KMS-11 (cell line): ENCODE measurements around the gene CYP27A1.

Experiments
- H2AFZ ChIP-seq: fragments of 200-600 bp; sonication (generic); 2 replicates; pipeline ENCODE4 v1.6.1; 2016; ENCODE audit warnings: antibody characterized with exemption, mixed run types, low read depth
- H3K27ac ChIP-seq: fragments of 200-600 bp; sonication (generic); 2 replicates; pipeline ENCODE4 v1.6.1; 2016; ENCODE audit warnings: mild to moderate bottlenecking, mixed run types
- H3K27me3 ChIP-seq: fragments of 200-600 bp; sonication (generic); 2 replicates; pipeline ENCODE4 v1.6.1; 2017; ENCODE audit warnings: mild to moderate bottlenecking, low read depth, mixed run types, moderate library complexity; ENCODE audit not compliant: insufficient read depth
- H3K36me3 ChIP-seq: fragments of 200-600 bp; sonication (generic); 2 replicates; pipeline ENCODE4 v1.6.1; 2017; ENCODE audit warnings: mild to moderate bottlenecking, mixed run types; ENCODE audit not compliant: insufficient read depth
- H3K4me1 ChIP-seq: fragments of 200-600 bp; sonication (generic); 2 replicates; pipeline ENCODE4 v1.6.1; 2016; ENCODE audit warnings: mild to moderate bottlenecking, low read depth, mixed run types; ENCODE audit not compliant: poor library complexity, severe bottlenecking
- H3K4me2 ChIP-seq: fragments of 200-600 bp; sonication (generic); 2 replicates; pipeline ENCODE4 v1.7.0; 2016; ENCODE audit warnings: mild to moderate bottlenecking, mixed run types
- H3K4me3 ChIP-seq: fragments of 200-600 bp; sonication (generic); IDR thresholded peaks from 2 replicates; pipeline ENCODE4 v1.6.1; 2017; ENCODE audit warnings: low read depth, low read length, mixed read lengths; ENCODE audit not compliant: insufficient read depth
- H3K79me2 ChIP-seq: fragments of 200-600 bp; sonication (generic); 2 replicates; pipeline ENCODE4 v1.6.1; 2016; ENCODE audit warnings: low read depth, mixed run types; ENCODE audit not compliant: insufficient read depth
- H3K9ac ChIP-seq: fragments of 200-600 bp; sonication (generic); 2 replicates; pipeline ENCODE4 v1.6.1; 2016; ENCODE audit warnings: mild to moderate bottlenecking, mixed run types
- H4K20me1 ChIP-seq: fragments of 200-600 bp; sonication (generic); 2 replicates; pipeline ENCODE4 v1.6.1; 2016; ENCODE audit warnings: mild to moderate bottlenecking, mixed run types; ENCODE audit not compliant: insufficient read depth
- TF ChIP-seq, protein P1 (sequence below): fragments of 200-600 bp; sonication (generic); conservative IDR thresholded peaks from 2 replicates; pipeline ENCODE4 v1.6.1; 2017; ENCODE audit warnings: low read depth, mild to moderate bottlenecking, antibody characterized with exemption, low read length, moderate library complexity, mixed read lengths

Gene CYP27A1

DNA sequence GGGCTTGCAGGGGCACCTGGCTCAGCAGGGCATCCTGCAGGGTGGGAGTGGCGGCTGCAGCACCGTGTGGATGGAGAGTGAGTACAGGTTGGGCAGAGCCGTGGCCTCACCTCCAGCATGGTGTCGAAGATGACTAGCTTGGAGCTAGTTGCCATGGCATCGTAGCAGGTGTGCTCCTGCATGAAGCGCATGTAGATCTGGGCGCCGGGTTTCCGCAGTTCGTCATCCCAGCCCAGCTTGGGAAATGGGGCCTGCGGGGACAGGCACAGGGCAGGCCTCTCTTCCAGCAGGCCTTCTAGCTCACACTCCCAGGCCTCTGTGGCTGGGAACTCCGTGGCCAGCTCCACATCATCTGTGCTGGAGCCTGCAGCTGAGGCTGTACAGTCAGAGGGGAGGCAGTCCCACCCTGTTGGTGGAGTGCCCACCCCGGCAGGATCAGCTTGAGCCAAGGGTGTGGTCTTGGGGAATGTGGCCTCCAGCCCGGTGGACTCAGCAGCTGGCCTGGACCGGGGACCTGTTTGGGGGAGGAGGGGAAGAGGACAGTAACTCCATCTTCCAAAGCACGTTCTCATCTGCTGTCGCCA, 48.0 kb downstream of the CYP27A1 start:
- no peak overlapping the region for H2AFZ ChIP-seq
- H3K9ac ChIP-seq = no peak overlapping the region
- no peaks in the 10 kb centered on the region for H3K27me3 ChIP-seq
- H3K4me1 ChIP-seq = peaks cover 36% of the 10 kb centered on the region
- H3K4me2 ChIP-seq = no peak overlapping the region
- no peak overlapping the region for H3K4me3 ChIP-seq
- no peak overlapping the region for H3K27ac ChIP-seq
- TF ChIP-seq, protein P1, sequence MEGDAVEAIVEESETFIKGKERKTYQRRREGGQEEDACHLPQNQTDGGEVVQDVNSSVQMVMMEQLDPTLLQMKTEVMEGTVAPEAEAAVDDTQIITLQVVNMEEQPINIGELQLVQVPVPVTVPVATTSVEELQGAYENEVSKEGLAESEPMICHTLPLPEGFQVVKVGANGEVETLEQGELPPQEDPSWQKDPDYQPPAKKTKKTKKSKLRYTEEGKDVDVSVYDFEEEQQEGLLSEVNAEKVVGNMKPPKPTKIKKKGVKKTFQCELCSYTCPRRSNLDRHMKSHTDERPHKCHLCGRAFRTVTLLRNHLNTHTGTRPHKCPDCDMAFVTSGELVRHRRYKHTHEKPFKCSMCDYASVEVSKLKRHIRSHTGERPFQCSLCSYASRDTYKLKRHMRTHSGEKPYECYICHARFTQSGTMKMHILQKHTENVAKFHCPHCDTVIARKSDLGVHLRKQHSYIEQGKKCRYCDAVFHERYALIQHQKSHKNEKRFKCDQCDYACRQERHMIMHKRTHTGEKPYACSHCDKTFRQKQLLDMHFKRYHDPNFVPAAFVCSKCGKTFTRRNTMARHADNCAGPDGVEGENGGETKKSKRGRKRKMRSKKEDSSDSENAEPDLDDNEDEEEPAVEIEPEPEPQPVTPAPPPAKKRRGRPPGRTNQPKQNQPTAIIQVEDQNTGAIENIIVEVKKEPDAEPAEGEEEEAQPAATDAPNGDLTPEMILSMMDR = no peak
- H3K36me3 ChIP-seq = no peaks in the 10 kb centered on the region
- no peaks in the 10 kb centered on the region for H4K20me1 ChIP-seq
- no peaks in the 10 kb centered on the region for H3K79me2 ChIP-seq

DNA sequence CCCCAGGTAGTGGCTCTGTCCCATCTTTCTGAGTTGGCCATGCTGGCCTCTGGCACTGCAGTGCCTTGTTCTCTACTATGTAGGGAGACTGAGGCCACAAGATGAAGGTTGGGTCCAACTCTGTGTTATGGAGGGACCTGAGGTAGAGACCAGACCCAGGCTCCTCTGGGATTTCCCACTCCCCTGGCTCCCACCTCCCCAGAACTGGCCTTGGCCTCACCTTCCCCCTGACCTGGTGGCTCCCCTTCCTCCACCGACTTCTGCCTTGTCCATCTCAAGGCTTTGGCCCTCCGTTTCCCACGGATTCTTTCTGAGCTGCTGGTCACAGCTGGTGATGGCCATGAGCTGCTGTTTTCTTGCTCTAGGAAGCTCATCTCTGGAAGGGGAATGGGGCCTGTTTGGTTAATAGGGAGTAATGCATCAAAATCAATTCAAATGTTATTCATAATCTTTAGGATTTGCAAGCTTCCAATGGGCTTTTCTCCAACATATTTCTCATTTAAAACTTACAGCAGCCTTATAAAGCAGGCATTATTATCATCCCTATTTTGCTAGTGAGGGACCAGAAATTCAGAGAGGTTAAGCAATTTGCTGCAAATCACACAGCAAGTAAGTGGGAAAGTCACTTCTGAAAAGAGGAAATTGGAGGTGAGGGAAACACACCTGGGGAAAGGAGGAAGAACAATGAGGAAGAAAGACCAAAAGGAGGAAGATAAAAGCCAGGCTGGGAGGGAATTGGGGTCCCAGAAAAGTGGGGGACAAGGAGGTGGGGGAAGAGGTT, 48.8 kb downstream of the CYP27A1 start:
- H3K9ac ChIP-seq = no peak overlapping the region
- H3K36me3 ChIP-seq = no peaks in the 10 kb centered on the region
- no peaks in the 10 kb centered on the region for H4K20me1 ChIP-seq
- peaks cover 44% of the 10 kb centered on the region for H3K4me1 ChIP-seq
- TF ChIP-seq, protein P1 = no peak
- no peak overlapping the region for H3K4me3 ChIP-seq
- no peaks in the 10 kb centered on the region for H3K79me2 ChIP-seq
- no peak overlapping the region for H3K4me2 ChIP-seq
- no peak overlapping the region for H2AFZ ChIP-seq
- H3K27ac ChIP-seq = no peak overlapping the region
- no peaks in the 10 kb centered on the region for H3K27me3 ChIP-seq

DNA sequence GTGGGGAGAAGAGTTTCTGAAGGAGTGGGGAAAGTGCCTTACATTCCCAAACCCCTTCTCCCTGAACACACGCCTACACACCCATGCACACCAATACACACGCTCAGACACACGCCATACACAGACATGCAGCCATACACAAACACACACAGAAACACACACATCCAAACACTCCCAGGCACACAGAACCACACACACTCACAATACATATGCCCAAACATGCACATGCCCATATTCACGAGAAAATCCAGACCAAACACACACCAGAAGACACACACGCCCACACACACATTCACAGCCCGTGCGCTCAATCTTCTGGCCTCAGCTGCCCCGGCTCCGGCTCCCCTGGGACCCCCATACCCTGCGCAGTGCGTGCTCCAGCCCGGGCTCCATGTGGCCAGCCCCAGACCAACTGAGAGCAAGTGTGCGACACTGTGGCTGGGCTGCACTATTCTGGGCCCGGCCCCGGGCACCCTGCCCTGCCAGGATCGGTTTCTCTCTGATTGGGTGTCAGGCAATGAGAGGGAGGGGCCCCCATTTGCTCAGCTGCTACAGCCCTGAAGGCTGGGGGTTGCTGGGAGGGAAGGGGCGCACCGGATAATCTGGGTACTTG, 49.5 kb downstream of the CYP27A1 start, which contains the start of gene PRKAG3:
Gene PRKAG3, minus strand, starts transcription at position 426 of the 613 bp plus-strand sequence.
- peak within 1 kb of the TSS; percentile 13; the same call in 1 of the 2 replicates for H3K4me2 ChIP-seq
- H3K4me1 ChIP-seq = peaks cover 48% of the 10 kb centered on the region
- H3K27ac ChIP-seq = no peak within 1 kb of the TSS
- H3K79me2 ChIP-seq = no peaks in the 10 kb centered on the region
- H3K9ac ChIP-seq = no peak within 1 kb of the TSS
- TF ChIP-seq, protein P1 = no peak
- H2AFZ ChIP-seq = no peak within 1 kb of the TSS
- no peaks in the 10 kb centered on the region for H3K27me3 ChIP-seq
- no peaks in the 10 kb centered on the region for H3K36me3 ChIP-seq
- no peak within 1 kb of the TSS for H3K4me3 ChIP-seq
- H4K20me1 ChIP-seq = no peaks in the 10 kb centered on the region

DNA sequence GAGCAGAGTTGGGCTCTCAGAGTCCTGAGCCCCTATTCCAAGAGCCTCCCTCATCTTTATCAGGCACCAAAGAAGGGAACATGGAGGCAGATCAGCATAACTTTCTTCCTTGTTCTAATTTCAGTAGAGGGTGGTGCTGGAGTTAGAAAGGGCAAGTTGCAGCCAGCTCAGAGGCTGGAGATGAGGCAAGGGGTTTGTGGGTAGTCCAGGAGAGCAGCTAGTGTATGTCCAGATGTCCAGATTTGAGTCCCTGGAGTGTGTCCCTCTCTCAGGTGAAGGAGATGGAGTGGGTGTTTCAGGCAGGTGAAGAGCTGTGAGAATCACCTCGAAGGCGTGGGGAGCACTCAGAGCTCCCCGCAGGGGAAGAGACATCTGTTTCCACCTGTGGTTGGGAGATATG, 50.1 kb downstream of the CYP27A1 start:
- H3K79me2 ChIP-seq = no peaks in the 10 kb centered on the region
- H3K27me3 ChIP-seq = no peaks in the 10 kb centered on the region
- H3K9ac ChIP-seq = no peak overlapping the region
- TF ChIP-seq, protein P1 = no peak
- peak overlapping the region; percentile 13; the same call in 1 of the 2 replicates for H3K4me2 ChIP-seq
- no peaks in the 10 kb centered on the region for H4K20me1 ChIP-seq
- H2AFZ ChIP-seq = no peak overlapping the region
- peaks cover 48% of the 10 kb centered on the region for H3K4me1 ChIP-seq
- no peaks in the 10 kb centered on the region for H3K36me3 ChIP-seq
- H3K4me3 ChIP-seq = no peak overlapping the region
- H3K27ac ChIP-seq = no peak overlapping the region
